Fibroblast of the aortic adventitia (primary cell): ENCODE results near the gene COPE. TPM values are rescaled to one million over a fixed set of nuclear protein-coding genes. Genes with fewer than 3 reads are reported as not detected.

Experiments
- DNase-seq: peaks from one replicate; pipeline ENCODE4 v3.0.0-alpha.2; 2010; ENCODE audit warnings: low read depth
- H3K4me3 ChIP-seq: 2 replicates; pipeline ENCODE4 v1.5.1; 2011; ENCODE audit warnings: low read depth, mild to moderate bottlenecking, control low read depth, low read length, moderate library complexity
- CTCF ChIP-seq: IDR thresholded peaks from 2 replicates; pipeline ENCODE4 v1.5.1; 2011; ENCODE audit warnings: mild to moderate bottlenecking, low read length, control low read depth, inconsistent platforms; ENCODE audit not compliant: insufficient read depth
- total RNA-seq: library from RNA; depleted of rRNA; stranded (reverse); fragments of >200 nt; gene quantifications from 2 replicates; pipeline ENCODE4 v1.2.3, GENCODE V29; 2012; ENCODE audit warnings: low replicate concordance

The COPE gene
- total RNA-seq, 1 donor: 172 TPM

- H3K4me3 ChIP-seq: no peak overlapping the region
- peak; percentile 47 for DNase-seq
- no peak for TF ChIP-seq CTCF
These were observed 21.0 kb downstream of the COPE start for GRCh38 chr19:18898081-18898606.

- DNase-seq: no peak
- no peak overlapping the region for H3K4me3 ChIP-seq
- no peak for TF ChIP-seq CTCF
These were observed 21.8 kb downstream of the COPE start for GRCh38 chr19:18897094-18898029.

GRCh38 chr19:18896421-18896841 is 22.8 kb downstream of the COPE start:
- DNase-seq: no peak
- no peak overlapping the region for H3K4me3 ChIP-seq
- no peak for TF ChIP-seq CTCF

GRCh38 chr19:18895824-18896341 is 23.3 kb downstream of the COPE start, which contains the start of gene CERS1:
Gene CERS1, minus strand, starts transcription at chr19:18896158. Its CDS starts 86 bp downstream, at chr19:18896072.
- peak within 1 kb of the TSS; percentile 64 for H3K4me3 ChIP-seq
- no peak for DNase-seq
- no peak for TF ChIP-seq CTCF

- peak; percentile 43 for TF ChIP-seq CTCF
- DNase-seq: peak; percentile 24
- peak overlapping the region; percentile 64 for H3K4me3 ChIP-seq
These were observed 24.0 kb downstream of the COPE start for GRCh38 chr19:18895038-18895823.

- TF ChIP-seq CTCF: no peak
These were observed 24.7 kb downstream of the COPE start for GRCh38 chr19:18894254-18895037.

More at GRCh38 chr19:18894254-18895037, 24.7 kb downstream of the COPE start:
- peak overlapping the region; percentile 64 for H3K4me3 ChIP-seq
- peak; percentile 60 for DNase-seq
